ENCODE measurements around the gene MAP3K10. TPM values are rescaled to one million over a fixed set of nuclear protein-coding genes. Genes with fewer than 3 reads are reported as not detected.

The MAP3K10 gene
- total and polyA plus RNA-seq, 9 of the 15 experiments (the other 6 are each of a cell fraction or from before 2014, with no cell fraction given) = 0.01 to 8.0 (median 2.7) TPM; not detected in 1

DNA sequence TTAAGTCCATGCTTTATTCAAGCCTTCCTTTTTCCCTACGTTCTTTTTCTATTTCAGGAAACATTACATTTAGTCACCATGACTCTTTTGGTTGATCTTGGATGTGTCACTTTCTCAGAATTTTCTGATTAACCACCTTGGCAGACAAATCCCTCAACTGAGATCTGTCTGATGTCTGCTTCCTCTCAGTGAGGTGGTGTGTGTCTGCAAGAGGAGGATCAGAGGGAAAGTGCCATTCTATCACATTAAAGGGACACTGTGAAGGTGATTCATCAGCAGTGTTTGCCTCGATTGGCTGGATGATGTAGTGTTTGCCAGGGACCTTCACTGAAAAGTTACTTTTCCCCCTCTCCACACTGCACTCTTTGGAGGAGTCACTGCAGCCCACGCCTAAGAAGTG lies 38.3 kb downstream of the MAP3K10 start (continued):
- TF ChIP-seq POLR2AphosphoS2 (IDR thresholded peaks at IDR 0.05; ENCODE audit: low read length) (peak; percentile 75; the same call in 1 of the 2 replicates), ZNF184 (CRISPR knock-in tag; IDR thresholded peaks at IDR 0.05) (no peak), SMARCC2 (IDR thresholded peaks at IDR 0.05; ENCODE audit: low read depth) (no peak), TCF3 (CRISPR knock-in tag; IDR thresholded peaks at IDR 0.05) (peak; percentile 10; the same call in 1 of the 2 replicates)
- TF ChIP-seq, protein P1, sequence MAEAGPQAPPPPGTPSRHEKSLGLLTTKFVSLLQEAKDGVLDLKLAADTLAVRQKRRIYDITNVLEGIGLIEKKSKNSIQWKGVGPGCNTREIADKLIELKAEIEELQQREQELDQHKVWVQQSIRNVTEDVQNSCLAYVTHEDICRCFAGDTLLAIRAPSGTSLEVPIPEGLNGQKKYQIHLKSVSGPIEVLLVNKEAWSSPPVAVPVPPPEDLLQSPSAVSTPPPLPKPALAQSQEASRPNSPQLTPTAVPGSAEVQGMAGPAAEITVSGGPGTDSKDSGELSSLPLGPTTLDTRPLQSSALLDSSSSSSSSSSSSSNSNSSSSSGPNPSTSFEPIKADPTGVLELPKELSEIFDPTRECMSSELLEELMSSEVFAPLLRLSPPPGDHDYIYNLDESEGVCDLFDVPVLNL (CRISPR knock-in tag; IDR thresholded peaks at IDR 0.05; ENCODE audit: low read depth) = no peak

DNA sequence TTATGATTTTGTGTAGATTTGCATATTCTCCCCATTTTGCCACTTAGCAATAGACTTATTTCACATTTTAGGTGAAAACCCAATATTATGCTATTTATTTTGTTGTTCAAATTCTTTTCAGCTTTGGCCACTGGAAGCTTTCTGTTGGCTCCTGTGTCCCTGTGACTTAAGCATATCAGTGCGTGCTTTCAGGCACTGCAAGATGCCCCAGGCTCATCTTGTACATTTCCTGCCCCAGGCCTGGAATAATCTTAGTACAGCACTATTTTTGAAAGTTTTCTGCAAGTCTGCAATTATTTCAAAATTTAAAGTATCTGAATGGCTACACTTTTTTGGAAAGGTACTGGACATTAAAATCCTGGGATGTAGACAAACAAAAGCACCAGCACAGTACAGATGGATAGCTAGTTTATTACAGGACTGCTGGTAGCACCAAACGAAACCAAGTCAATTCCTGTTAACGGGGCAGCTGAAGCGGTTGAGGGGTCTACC lies 38.7 kb downstream of the MAP3K10 start:
- TF ChIP-seq TAL1 (IDR thresholded peaks at IDR 0.05) (no peak), ZNF175 (CRISPR knock-in tag; IDR thresholded peaks at IDR 0.05; ENCODE audit: low read depth) (no peak), RBM22 (IDR thresholded peaks at IDR 0.05; ENCODE audit: low read depth, low read length, poor library complexity, severe bottlenecking) (no peak), U2AF1 (optimal IDR thresholded peaks at IDR 0.05; ENCODE audit: low read depth, low read length) (no peak), MAFG (tag; conservative IDR thresholded peaks at IDR 0.05) (0 out of 2 replicates have a peak, but pooled peaks have one; percentile 22), C11orf30 (IDR thresholded peaks at IDR 0.05; ENCODE audit: low read depth) (peak; percentile 60), ZNF316 (IDR thresholded peaks at IDR 0.05) (peak; percentile 54), MAFF (IDR thresholded peaks at IDR 0.05; ENCODE audit: low read length) (peak; percentile 9; the same call in 1 of the 2 replicates), XRCC3 (IDR thresholded peaks at IDR 0.05) (no peak)
- no peaks in the 10 kb centered on the region for H3K9me1 ChIP-seq (ENCODE audit: control insufficient read depth, insufficient read depth, low read length)
- H3K4me2 ChIP-seq (ENCODE audit: insufficient read depth, low read length) = no peak overlapping the region
- H3K79me2 ChIP-seq (ENCODE audit: control insufficient read depth, insufficient read depth, low read length) = no peaks in the 10 kb centered on the region
- DNase-seq (ENCODE audit: extremely low read depth in 1 of 4, low spot score in 3 of 4) = no peak
- peaks cover 23% of the 10 kb centered on the region; the same call in 1 of the 3 replicates for H3K36me3 ChIP-seq (ENCODE audit: control insufficient read depth, insufficient read depth, low read length)
- H2AFZ ChIP-seq (ENCODE audit: low read depth, low read length) = no peak overlapping the region
- no peak overlapping the region for H3K4me3 ChIP-seq
- no peaks in the 10 kb centered on the region for H3K27me3 ChIP-seq (ENCODE audit: control insufficient read depth in 2 of 2, insufficient read depth in 2 of 2, low read length in 2 of 2)
- WGBS (ENCODE audit: insufficient coverage, low coverage, missing lambda C conversion rate) = 75% methylated on average over 4 of the region's 4 CpGs
- no peak overlapping the region for H3K9ac ChIP-seq (ENCODE audit: insufficient read depth in 1 of 2, low read depth in 2 of 2, low read length in 2 of 2)
- ChIA-PET POLR2A (interaction anchor here (1.7 kb wide), 1 partner anchor 10 kb away, joined by 5 read pairs; no protein-coding TSS in a partner anchor), CTCF (ENCODE audit: low intra/inter-chr PET ratio) (no interaction called here)
- H3K9me3 ChIP-seq (replicated peaks; ENCODE audit: control insufficient read depth, insufficient read depth, low read depth, low read length) = no peaks in the 10 kb centered on the region
- H3K4me1 ChIP-seq (replicated peaks in 1 of 2; ENCODE audit: control insufficient read depth in 2 of 2, insufficient read depth in 2 of 2, low read length in 2 of 2) = peaks cover 25 to 53% of the 10 kb centered on the region in 2 experiments
- no TSS peak for BruUV-seq (replicated peaks)
- in situ Hi-C loops (cut with MboI) = no loop called here
- H4K20me1 ChIP-seq (replicated peaks; ENCODE audit: control insufficient read depth, insufficient read depth, low read length) = no peaks in the 10 kb centered on the region
- no peak for FAIRE-seq
- H3K27ac ChIP-seq (ENCODE audit: extremely low read depth, low read depth, low read length) = no peak overlapping the region
- no peak for ATAC-seq
- intact Hi-C loops (cut with micrococcal nuclease) = loop anchor here (5.0 kb wide), 1 partner anchor 42 kb away; no protein-coding TSS in a partner anchor

All from K562 (cell line).